Panc1 (cell line): ENCODE measurements around the gene HELZ. TPM values are rescaled to one million over a fixed set of nuclear protein-coding genes. Genes with fewer than 3 reads are reported as not detected.
"Not testable (repeated sequence)": the region's sequence is repeated elsewhere in the genome, so short reads cannot be mapped to it uniquely, and the experiment has no call there.

Source experiments
- ATAC-seq: fragments of 200-7000 bp; cut with Tn5 transposase; 2 replicates; pipeline ENCODE4 v1.9.1; 2020; ENCODE audit warnings: mild to moderate bottlenecking, moderate library complexity
- BruUV-seq: library from RNA; stranded (reverse); fragments of 400-500 nt; replicated peaks from 2 replicates; lab custom pipeline; 2021; lab: Mats Ljungman, UMichigan
- CTCF ChIA-PET: fragments of 300-600 bp; sonication (Branson Sonifier 250); formaldehyde crosslinking; loops from one replicate; lab custom pipeline; 2022; ENCODE audit warnings: antibody characterized with exemption; lab: Charles Lee
- POLR2A ChIA-PET: fragments of 300-600 bp; sonication (Branson Sonifier 250); formaldehyde crosslinking; loops from one replicate; lab custom pipeline; 2022; ENCODE audit warnings: antibody characterized with exemption; lab: Charles Lee
- DNase-seq: peaks from one replicate; pipeline ENCODE4 v3.0.0-alpha.2; 2010; ENCODE audit warnings: low read depth, low spot score
- H3K27ac ChIP-seq: 2 replicates; pipeline ENCODE4 v1.5.1; 2011; ENCODE audit warnings: mild to moderate bottlenecking, low read length, inconsistent platforms
- H3K27me3 ChIP-seq: fragments of 200-500 bp; sonication (Bioruptor generic); 2 replicates; pipeline ENCODE4 v1.6.0; 2014; ENCODE audit warnings: low read length, inconsistent platforms; ENCODE audit not compliant: control insufficient read depth, insufficient read depth
- H3K36me3 ChIP-seq: fragments of 200-500 bp; sonication (Bioruptor generic); 2 replicates; pipeline ENCODE4 v1.5.1; 2014; ENCODE audit warnings: inconsistent platforms, mild to moderate bottlenecking, low read length, moderate library complexity; ENCODE audit not compliant: control insufficient read depth, insufficient read depth
- H3K4me1 ChIP-seq: 2 replicates; pipeline ENCODE4 v1.5.1; 2011; ENCODE audit warnings: inconsistent platforms, mild to moderate bottlenecking, low read length, moderate library complexity; ENCODE audit not compliant: control insufficient read depth, insufficient read depth
- H3K4me3 ChIP-seq, 2 experiments: 2 replicates each; pipeline ENCODE4 v1.5.1; 2011 to 2012; ENCODE audit warnings: low read depth in 2 of 2, low read length in 2 of 2, mild to moderate bottlenecking in 2 of 2, inconsistent platforms in 1 of 2, moderate library complexity in 1 of 2
- H3K9me3 ChIP-seq: fragments of 200-500 bp; sonication (Bioruptor generic); 2 replicates; pipeline ENCODE4 v1.5.1; 2014; ENCODE audit warnings: low read depth, mild to moderate bottlenecking, inconsistent platforms, low read length, moderate library complexity; ENCODE audit not compliant: control insufficient read depth, insufficient read depth
- POLR2AphosphoS5 ChIP-seq: IDR thresholded peaks from 2 replicates; pipeline ENCODE4 v1.6.1; 2012; ENCODE audit warnings: mild to moderate bottlenecking, low read depth, low read length, moderate library complexity
- SIN3A ChIP-seq: IDR thresholded peaks from 2 replicates; pipeline ENCODE4 v1.6.1; 2012; ENCODE audit warnings: low read depth, mild to moderate bottlenecking, low read length, moderate library complexity, borderline replicate concordance; ENCODE audit not compliant: insufficient read depth
- TCF7L2 ChIP-seq: IDR thresholded peaks from 2 replicates; pipeline ENCODE4 v1.6.1; 2011; ENCODE audit warnings: mild to moderate bottlenecking, low read depth, low read length, inconsistent platforms
- in situ Hi-C: cut with HindIII; loops from 2 replicates; pipeline ENCODE4 v1.10.0; 2016; ENCODE audit warnings: low sequenced_read_pairs, low pct_unique_long_range_greater_than_20kb
- intact Hi-C: fragments of 100-400 bp; cut with micrococcal nuclease; formaldehyde crosslinking; loops from one replicate; pipeline ENCODE4 v1.10.0; 2022; ENCODE audit not compliant: unreplicated experiment
- total RNA-seq: library from RNA; stranded (reverse); gene quantifications from one replicate; pipeline ENCODE4 v1.2.1, GENCODE V29; 2021; ENCODE audit not compliant: unreplicated experiment
- TF ChIP-seq, protein P1 (sequence below), 2 experiments: IDR thresholded peaks; 2 replicates each; pipeline ENCODE4 v1.6.1; 2011 to 2012; ENCODE audit warnings: low read depth in 2 of 2, control low read depth in 1 of 2, low read length in 1 of 2, mild to moderate bottlenecking in 1 of 2, moderate library complexity in 1 of 2; ENCODE audit not compliant: insufficient read depth in 1 of 2
- TF ChIP-seq, protein P2 (sequence below): fragments of 450-650 bp; IDR thresholded peaks from 2 replicates; pipeline ENCODE4 v1.5.1; 2017; ENCODE audit warnings: mild to moderate bottlenecking

Gene HELZ
- total RNA-seq, 1 experiment from 2014 or later = 15.0 TPM

DNA sequence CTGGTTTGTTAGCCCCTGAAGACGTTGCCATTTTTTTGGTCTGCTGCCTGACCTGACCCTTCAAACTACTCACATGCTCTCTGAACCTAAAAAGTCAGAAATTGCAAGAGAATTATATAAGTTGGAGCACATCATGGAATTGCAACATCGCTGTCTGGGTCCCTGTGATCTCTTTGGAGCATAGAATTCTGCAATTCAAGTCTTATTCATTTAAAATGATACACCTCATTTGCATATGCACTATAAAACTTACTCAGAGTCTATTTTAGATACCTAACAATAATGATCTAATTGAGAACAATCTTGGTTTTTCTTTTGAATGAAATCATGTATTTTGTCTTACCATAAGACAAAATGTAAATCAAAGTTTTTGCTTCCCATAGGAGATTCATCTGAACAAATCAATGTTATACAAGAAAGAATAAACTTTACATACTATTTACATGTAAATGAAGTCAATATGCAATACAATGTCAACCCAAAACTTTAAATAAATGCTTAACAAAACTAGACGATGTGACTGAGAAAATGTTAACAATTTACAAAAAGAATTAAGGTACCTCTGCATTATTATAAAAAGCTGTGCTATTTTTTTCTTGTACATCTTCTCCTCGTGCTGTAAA is 99.7 kb downstream of the HELZ start:
- no peak for TF ChIP-seq POLR2AphosphoS5
- no peak for TF ChIP-seq SIN3A
- no peak for TF ChIP-seq TCF7L2
- TF ChIP-seq, protein P1, sequence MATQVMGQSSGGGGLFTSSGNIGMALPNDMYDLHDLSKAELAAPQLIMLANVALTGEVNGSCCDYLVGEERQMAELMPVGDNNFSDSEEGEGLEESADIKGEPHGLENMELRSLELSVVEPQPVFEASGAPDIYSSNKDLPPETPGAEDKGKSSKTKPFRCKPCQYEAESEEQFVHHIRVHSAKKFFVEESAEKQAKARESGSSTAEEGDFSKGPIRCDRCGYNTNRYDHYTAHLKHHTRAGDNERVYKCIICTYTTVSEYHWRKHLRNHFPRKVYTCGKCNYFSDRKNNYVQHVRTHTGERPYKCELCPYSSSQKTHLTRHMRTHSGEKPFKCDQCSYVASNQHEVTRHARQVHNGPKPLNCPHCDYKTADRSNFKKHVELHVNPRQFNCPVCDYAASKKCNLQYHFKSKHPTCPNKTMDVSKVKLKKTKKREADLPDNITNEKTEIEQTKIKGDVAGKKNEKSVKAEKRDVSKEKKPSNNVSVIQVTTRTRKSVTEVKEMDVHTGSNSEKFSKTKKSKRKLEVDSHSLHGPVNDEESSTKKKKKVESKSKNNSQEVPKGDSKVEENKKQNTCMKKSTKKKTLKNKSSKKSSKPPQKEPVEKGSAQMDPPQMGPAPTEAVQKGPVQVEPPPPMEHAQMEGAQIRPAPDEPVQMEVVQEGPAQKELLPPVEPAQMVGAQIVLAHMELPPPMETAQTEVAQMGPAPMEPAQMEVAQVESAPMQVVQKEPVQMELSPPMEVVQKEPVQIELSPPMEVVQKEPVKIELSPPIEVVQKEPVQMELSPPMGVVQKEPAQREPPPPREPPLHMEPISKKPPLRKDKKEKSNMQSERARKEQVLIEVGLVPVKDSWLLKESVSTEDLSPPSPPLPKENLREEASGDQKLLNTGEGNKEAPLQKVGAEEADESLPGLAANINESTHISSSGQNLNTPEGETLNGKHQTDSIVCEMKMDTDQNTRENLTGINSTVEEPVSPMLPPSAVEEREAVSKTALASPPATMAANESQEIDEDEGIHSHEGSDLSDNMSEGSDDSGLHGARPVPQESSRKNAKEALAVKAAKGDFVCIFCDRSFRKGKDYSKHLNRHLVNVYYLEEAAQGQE (IDR thresholded peaks at IDR 0.05; ENCODE audit: insufficient read depth in 1 of 2, low read depth in 2 of 2, low read length in 1 of 2) = no peak
- TF ChIP-seq, protein P2, sequence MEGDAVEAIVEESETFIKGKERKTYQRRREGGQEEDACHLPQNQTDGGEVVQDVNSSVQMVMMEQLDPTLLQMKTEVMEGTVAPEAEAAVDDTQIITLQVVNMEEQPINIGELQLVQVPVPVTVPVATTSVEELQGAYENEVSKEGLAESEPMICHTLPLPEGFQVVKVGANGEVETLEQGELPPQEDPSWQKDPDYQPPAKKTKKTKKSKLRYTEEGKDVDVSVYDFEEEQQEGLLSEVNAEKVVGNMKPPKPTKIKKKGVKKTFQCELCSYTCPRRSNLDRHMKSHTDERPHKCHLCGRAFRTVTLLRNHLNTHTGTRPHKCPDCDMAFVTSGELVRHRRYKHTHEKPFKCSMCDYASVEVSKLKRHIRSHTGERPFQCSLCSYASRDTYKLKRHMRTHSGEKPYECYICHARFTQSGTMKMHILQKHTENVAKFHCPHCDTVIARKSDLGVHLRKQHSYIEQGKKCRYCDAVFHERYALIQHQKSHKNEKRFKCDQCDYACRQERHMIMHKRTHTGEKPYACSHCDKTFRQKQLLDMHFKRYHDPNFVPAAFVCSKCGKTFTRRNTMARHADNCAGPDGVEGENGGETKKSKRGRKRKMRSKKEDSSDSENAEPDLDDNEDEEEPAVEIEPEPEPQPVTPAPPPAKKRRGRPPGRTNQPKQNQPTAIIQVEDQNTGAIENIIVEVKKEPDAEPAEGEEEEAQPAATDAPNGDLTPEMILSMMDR = no peak
- in situ Hi-C loops (no loop called here), intact Hi-C loops (no loop called here)
- no peak for ATAC-seq
- ChIA-PET POLR2A (no interaction called here), CTCF (no interaction called here)
- Histone ChIP-seq H3K9me3 (no peaks in the 10 kb centered on the region), H3K4me1 (no peaks in the 10 kb centered on the region), H3K36me3 (no peaks in the 10 kb centered on the region; the same call in 1 of the 2 replicates), H3K27ac (no peak overlapping the region), H3K4me3 (no peak overlapping the region), H3K27me3 (no peaks in the 10 kb centered on the region)
- DNase-seq = no peak
- BruUV-seq = no TSS peak

DNA sequence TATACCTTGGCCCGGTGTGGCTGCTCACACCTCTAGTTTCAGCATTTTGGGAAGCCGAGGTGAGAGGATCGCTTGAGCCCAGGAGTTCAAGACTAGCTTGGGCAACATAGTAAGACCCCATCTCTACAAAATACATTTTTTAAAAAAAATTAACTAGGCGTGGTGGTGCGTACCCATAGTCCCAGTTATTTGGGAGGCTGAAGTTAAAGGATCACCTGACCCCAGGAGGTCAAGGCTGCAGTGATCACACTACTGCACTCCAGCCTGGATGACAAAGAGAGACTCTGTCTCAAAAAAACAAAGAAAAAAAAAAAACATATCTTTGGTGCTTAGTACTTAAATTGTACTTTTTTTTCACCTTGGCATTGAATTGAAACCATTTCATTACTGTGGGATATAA is 101.7 kb downstream of the HELZ start:
- Histone ChIP-seq H3K27ac (no peak overlapping the region), H3K9me3 (no peaks in the 10 kb centered on the region), H3K4me1 (no peaks in the 10 kb centered on the region), H3K4me3 (no peak overlapping the region), H3K27me3 (no peaks in the 10 kb centered on the region), H3K36me3 (no peaks in the 10 kb centered on the region; the same call in 1 of the 2 replicates)
- CTCF ChIA-PET = no interaction called here
- BruUV-seq = no TSS peak
- no peak for TF ChIP-seq TCF7L2
- no peak for TF ChIP-seq SIN3A
- TF ChIP-seq, protein P2 = no peak
- no peak for TF ChIP-seq POLR2AphosphoS5
- TF ChIP-seq, protein P1 (IDR thresholded peaks at IDR 0.05; ENCODE audit: insufficient read depth in 1 of 2, low read depth in 2 of 2, low read length in 1 of 2) = no peak
- DNase-seq (no peak), ATAC-seq (no peak)
- intact Hi-C loops (no loop called here), in situ Hi-C loops (no loop called here)
- POLR2A ChIA-PET = no interaction called here

DNA sequence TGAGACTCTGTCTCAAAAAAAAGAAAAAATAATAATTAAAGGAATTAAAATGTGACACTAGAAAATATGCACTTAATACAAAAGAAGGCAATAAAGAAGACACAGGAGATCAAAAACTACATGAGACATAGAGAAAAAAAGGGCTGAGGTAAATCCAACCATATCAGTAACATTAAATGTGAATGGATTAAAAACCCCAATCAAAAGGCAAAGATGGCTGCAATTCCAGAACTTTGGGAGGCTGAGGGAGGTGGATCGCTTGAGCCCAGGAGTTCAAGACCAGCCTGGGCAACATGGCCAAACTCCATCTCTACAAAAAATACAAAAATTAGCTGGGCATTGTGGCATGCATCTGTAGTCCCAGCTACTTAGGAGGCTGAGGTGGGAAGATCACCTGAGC is 103.0 kb downstream of the HELZ start:
- H3K4me1 ChIP-seq, ATAC-seq, DNase-seq, in situ Hi-C loops, H3K27ac ChIP-seq, CTCF ChIA-PET, H3K4me3 ChIP-seq, BruUV-seq, H3K9me3 ChIP-seq, H3K27me3 ChIP-seq, H3K36me3 ChIP-seq, intact Hi-C loops, POLR2A ChIA-PET: not testable (repeated sequence)
